ENCODE data around the gene GEMIN5. TPM values are rescaled to one million over a fixed set of nuclear protein-coding genes. Genes with fewer than 3 reads are reported as not detected.

GEMIN5 gene
- total RNA-seq, 3 donors from 2014 or later = 6.8 to 15.5 (median 9.3) TPM

- intact Hi-C loops (cut with DNase I, micrococcal nuclease) = no loop called here
- Histone ChIP-seq H3K36me3 (ENCODE audit: low read depth) (no peaks in the 10 kb centered on the region), H3K4me3 (no peak overlapping the region), H3K4me1 (ENCODE audit: low read depth) (peaks cover 8% of the 10 kb centered on the region), H3K9me3 (no peaks in the 10 kb centered on the region)
- TF ChIP-seq CTCF (IDR thresholded peaks at IDR 0.05) = no peak
- ATAC-seq = no peak
- DNase-seq = no peak
Measured at GRCh38 chr5:154841273-154841661, 96.7 kb downstream of the GEMIN5 start.

- no peak for TF ChIP-seq CTCF (IDR thresholded peaks at IDR 0.05)
- intact Hi-C loops (cut with DNase I, micrococcal nuclease) = no loop called here
- Histone ChIP-seq H3K4me3 (no peak overlapping the region), H3K4me1 (ENCODE audit: low read depth) (peaks cover 10% of the 10 kb centered on the region), H3K9me3 (no peaks in the 10 kb centered on the region), H3K36me3 (ENCODE audit: low read depth) (no peaks in the 10 kb centered on the region)
- DNase-seq (no peak), ATAC-seq (no peak)
Measured at GRCh38 chr5:154840435-154841272, 97.4 kb downstream of the GEMIN5 start.

Other genes starting within 250 kb of the GEMIN5 start
- gene LARP1, start 182.8 kb downstream of the GEMIN5 start, total RNA-seq = 100 to 1,000 TPM; 127 to 157 (median 140) TPM
- gene FAXDC2, start 87.6 kb downstream of the GEMIN5 start, total RNA-seq = 10 to 100 TPM; 18.1 to 55.9 (median 20.9) TPM
- gene CNOT8, start 79.6 kb downstream of the GEMIN5 start, total RNA-seq = 10 to 100 TPM; 55.4 to 60.3 (median 58.9) TPM
- 10 to 100 TPM; 30.0 to 50.9 (median 36.0) TPM for gene MRPL22, start 2.9 kb upstream of the GEMIN5 start, total RNA-seq
- not detected for gene KIF4B, start 75.5 kb upstream of the GEMIN5 start, total RNA-seq

Measured in mucosa of descending colon (tissue), 3 donors.